ENCODE measurements around the gene ADI1.

DNA sequence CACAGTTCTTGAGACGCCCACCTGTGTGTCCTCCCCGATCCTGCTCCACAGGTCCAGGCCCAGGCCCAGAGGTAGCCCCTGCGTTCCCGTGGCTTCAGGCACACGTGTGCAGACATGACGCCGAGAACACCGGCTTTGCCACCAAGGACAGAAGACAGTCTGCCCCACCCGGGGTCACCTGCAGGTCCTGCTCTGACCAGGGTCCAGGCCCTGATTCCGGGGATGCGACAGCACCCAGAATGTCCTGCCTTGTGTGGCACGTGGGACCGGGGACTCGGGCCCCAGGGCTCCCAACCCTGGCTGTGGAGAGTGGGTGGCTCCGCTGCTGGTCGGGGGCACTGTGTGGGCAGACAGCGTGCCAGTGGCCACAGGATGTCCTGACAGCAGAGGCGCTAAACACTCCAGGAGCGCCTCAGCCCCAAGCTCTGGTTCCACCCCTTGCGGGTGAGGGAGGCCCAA is 36.9 kb downstream of the ADI1 start:
- no peak for TF ChIP-seq EP300 (IDR thresholded peaks at IDR 0.05)
- TF ChIP-seq, protein P1, sequence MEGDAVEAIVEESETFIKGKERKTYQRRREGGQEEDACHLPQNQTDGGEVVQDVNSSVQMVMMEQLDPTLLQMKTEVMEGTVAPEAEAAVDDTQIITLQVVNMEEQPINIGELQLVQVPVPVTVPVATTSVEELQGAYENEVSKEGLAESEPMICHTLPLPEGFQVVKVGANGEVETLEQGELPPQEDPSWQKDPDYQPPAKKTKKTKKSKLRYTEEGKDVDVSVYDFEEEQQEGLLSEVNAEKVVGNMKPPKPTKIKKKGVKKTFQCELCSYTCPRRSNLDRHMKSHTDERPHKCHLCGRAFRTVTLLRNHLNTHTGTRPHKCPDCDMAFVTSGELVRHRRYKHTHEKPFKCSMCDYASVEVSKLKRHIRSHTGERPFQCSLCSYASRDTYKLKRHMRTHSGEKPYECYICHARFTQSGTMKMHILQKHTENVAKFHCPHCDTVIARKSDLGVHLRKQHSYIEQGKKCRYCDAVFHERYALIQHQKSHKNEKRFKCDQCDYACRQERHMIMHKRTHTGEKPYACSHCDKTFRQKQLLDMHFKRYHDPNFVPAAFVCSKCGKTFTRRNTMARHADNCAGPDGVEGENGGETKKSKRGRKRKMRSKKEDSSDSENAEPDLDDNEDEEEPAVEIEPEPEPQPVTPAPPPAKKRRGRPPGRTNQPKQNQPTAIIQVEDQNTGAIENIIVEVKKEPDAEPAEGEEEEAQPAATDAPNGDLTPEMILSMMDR (IDR thresholded peaks at IDR 0.05), result no peak

All from gastroesophageal sphincter (tissue), 3 donors.